Sigmoid colon (tissue), 7 donors: Measurements from ENCODE around the gene RASIP1. TPM values are rescaled to one million over a fixed set of nuclear protein-coding genes. Genes with fewer than 3 reads are reported as not detected.

Source experiments
- DNase-seq: peaks from one replicate; pipeline ENCODE4 v3.0.0-alpha.2; 2019
- H3K27ac ChIP-seq, 4 donors: fragments of 200-600 bp; sonication (generic); one replicate each; pipeline ENCODE4 v1.5.1; 2016 to 2019; ENCODE audit warnings: mild to moderate bottlenecking in 1 of 4
- H3K27me3 ChIP-seq, 3 donors: fragments of 200-600 bp; sonication (generic); one replicate each; pipeline ENCODE4 v1.5.1; 2019; ENCODE audit warnings: mild to moderate bottlenecking in 1 of 3
- H3K36me3 ChIP-seq, 4 donors: fragments of 200-600 bp; sonication (generic); one replicate each; pipeline ENCODE4 v1.5.1; 2016 to 2019
- H3K4me1 ChIP-seq, 4 donors: fragments of 200-600 bp; sonication (generic); one replicate each; pipeline ENCODE4 v1.5.1; 2017 to 2019
- H3K4me3 ChIP-seq, 4 donors: fragments of 200-600 bp; sonication (generic); one replicate each; pipeline ENCODE4 v1.5.1; 2017 to 2019; ENCODE audit warnings: mild to moderate bottlenecking in 2 of 4, moderate library complexity in 1 of 4
- H3K9me3 ChIP-seq, 4 donors: fragments of 200-600 bp in 3 of 4; sonication (generic) in 3 of 4; one replicate each; pipeline versions ENCODE4 v1.5.1 to v1.6.1; 2013 to 2019
- CTCF ChIP-seq, 4 experiments: fragments of 450-650 bp in 3 of 4; fragments of 200-600 bp in 1 of 4; IDR thresholded peaks; one replicate each; pipeline ENCODE4 v1.5.1; 2016 to 2019; ENCODE audit warnings: antibody characterized with exemption in 4 of 4, mild to moderate bottlenecking in 3 of 4, moderate library complexity in 2 of 4
- EP300 ChIP-seq, 4 donors: sonication (generic); formaldehyde crosslinking; IDR thresholded peaks; one replicate each; pipeline ENCODE4 v1.6.1; 2017; ENCODE audit warnings: antibody characterized with exemption in 4 of 4
- POLR2A ChIP-seq, 2 donors: fragments of 450-650 bp; IDR thresholded peaks; one replicate each; pipeline ENCODE4 v1.6.1; 2016; ENCODE audit warnings: antibody characterized with exemption in 2 of 2, mild to moderate bottlenecking in 2 of 2, moderate library complexity in 2 of 2
- POLR2AphosphoS5 ChIP-seq, 4 donors: sonication (generic); formaldehyde crosslinking; IDR thresholded peaks; one replicate each; pipeline ENCODE4 v1.6.1; 2017; ENCODE audit warnings: antibody characterized with exemption in 4 of 4
- WGBS, 2 donors: extraction: QIAGEN DNeasy Blood & Tissue Kit; methylation state at CpG; one replicate each; pipeline ENCODE4 v1.1.7; 2013; 5-methylcytosine and 5-hydroxymethylcytosine counted together
- intact Hi-C: fragments of 100-400 bp; cut with DNase I; formaldehyde crosslinking; loops from one replicate; pipeline ENCODE4 v1.15.1; 2023
- polyA plus RNA-seq, 3 donors: library from polyadenylated mRNA; stranded (reverse); fragments of 200-250 nt; gene quantifications; one replicate each; pipeline ENCODE4 v1.2.3, GENCODE V29; 2013
- total RNA-seq, 4 donors: library from RNA; depleted of rRNA; stranded (reverse); fragments of >200 nt; gene quantifications; one replicate each; pipeline ENCODE4 v1.1.0, GENCODE V29; 2016
- donor health status: healthy with polysubstance abuse.
- donor health status: Bipolar disorder and iron deficiency.
- donor health status: healthy.

The RASIP1 gene
- total and polyA plus RNA-seq, 7 donors: 0.69 to 11.4 (median 6.0) TPM

DNA sequence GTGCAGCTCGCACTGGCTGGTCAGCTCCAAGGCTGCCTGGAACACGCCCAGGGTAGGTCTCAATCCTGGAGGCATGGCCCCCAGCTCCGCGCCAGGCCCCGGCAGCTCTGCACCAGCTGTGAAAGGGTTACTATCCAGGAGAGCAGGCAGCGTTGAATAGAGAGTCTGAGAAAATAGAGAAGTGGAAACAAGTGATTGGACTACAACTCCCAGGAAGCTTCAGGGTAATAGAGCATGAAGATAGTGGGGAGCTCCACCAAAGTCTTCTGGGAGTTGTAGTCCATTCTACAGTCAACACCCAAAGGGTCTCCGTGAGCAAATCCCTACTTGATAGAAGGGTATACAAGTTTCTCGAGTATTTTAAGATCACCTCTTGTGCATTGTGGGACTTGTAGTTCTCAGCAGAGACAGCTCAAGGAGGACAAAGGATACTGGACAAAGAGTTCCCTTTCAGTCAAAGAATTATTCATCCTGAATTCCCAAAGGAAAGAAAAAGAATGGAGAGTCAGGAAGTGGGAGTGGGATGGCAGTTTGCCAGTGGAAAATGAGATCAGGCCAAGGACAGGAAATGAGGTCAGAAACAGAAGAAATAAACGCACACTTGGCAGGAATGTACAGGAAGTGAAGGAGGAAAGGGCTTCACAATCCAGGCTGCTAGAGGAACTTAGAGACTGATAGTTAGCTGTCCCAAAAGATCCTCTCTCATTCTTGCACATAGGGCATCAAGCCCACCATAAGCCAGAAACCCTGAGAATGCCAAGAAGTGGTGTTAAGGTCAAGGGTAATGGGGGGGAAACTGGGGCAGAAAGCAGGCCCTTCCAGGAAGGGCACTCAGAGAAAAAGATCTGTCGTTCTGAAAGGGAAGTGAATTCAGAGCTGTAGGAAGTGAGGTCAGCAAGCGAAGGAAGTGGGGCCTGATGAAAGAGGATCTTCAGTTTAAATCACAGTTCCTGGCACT lies 15.3 kb downstream of the RASIP1 start:
- H3K27me3 ChIP-seq: peaks cover 0 to 12% (median 0%) of the 10 kb centered on the region in 3 donors
- TF ChIP-seq CTCF (IDR thresholded peaks at IDR 0.05): no peak
- peak in 3 of 4 donors; percentile 33 to 56 (median 56) for TF ChIP-seq POLR2AphosphoS5 (IDR thresholded peaks at IDR 0.05)
- peak in 2 of 4 donors; percentile 20 to 24 for TF ChIP-seq EP300 (IDR thresholded peaks at IDR 0.05)
- H3K36me3 ChIP-seq: no peaks in the 10 kb centered on the region
- peak; percentile 86 for DNase-seq
- peak overlapping the region; percentile 41 to 73 (median 64) for H3K27ac ChIP-seq
- peaks cover 0 to 14% (median 7%) of the 10 kb centered on the region in 4 donors for H3K4me1 ChIP-seq
- intact Hi-C loops: no loop called here
- H3K9me3 ChIP-seq: no peaks in the 10 kb centered on the region
- 49 to 60% methylated on average over 11 of the region's 11 CpGs for WGBS, 2 donors
- H3K4me3 ChIP-seq: no peak overlapping the region

DNA sequence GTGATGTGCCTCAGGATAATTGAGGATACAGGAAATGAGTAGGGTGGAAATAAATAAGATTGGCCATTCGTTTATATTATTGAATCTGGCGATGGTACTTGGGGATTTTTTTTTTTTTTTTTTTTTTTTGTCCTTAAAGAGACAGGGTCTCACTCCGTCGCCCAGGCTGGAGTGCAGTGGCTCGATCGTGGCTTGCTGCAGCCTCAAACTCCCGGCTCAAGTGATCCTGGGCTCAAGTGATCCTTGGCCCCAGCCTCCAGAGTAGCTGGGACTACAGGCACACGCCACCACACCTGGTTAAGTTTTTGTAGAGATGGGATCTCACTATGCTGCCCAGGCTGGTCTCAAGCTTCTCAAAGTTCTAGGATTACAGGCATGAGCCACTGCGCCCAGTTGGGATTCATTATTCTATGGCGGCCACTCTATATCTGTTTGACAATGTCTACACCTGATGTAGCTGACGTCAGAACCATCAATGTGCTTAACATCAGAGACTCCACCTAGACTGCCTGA lies 18.2 kb downstream of the RASIP1 start:
- intact Hi-C loops: no loop called here
- Histone ChIP-seq H3K27ac (no peak overlapping the region), H3K27me3 (no peaks in the 10 kb centered on the region), H3K4me1 (peaks cover 0 to 32% (median 12%) of the 10 kb centered on the region in 4 donors), H3K4me3 (no peak overlapping the region), H3K9me3 (no peaks in the 10 kb centered on the region), H3K36me3 (no peaks in the 10 kb centered on the region)
- no peak for DNase-seq
- WGBS, 2 donors: 77 to 87% methylated on average over 11 of the region's 11 CpGs
- TF ChIP-seq CTCF (IDR thresholded peaks at IDR 0.05) (no peak), POLR2AphosphoS5 (IDR thresholded peaks at IDR 0.05) (no peak), EP300 (IDR thresholded peaks at IDR 0.05) (no peak), POLR2A (IDR thresholded peaks at IDR 0.05) (no peak)

DNA sequence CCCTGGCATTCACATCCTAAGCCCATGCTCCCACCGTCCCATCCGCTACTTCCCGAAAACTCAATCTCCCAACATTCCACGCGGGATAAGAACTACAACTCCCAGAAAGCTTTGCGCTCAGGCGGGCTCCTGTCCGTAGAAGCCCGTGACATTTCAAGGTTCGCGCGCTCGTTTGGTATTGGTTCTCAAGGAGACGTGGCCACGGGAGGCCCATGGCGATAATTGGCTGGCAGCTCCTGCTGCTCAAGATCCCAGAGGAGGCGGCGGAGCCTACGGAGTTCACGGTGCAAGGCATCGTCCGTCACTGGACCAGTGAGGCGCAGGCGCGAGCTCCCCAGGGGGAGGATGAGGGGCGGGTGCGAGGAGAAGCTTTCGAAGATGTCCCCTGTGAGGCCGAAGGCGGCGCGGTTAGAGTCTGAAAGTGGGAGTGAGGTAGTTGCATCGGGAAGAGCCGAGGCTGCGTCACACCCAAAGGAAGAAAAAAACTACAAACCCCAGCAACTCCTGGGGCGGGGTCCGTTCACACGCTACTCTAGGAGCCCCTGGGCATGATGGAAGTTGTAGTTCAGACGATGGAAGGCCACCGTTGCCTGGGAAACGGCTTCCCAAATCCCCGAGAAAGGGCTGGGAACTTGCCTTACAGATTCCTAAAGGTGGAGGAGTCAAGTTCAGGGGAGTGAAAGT lies 19.7 kb downstream of the RASIP1 start:
- TF ChIP-seq CTCF (IDR thresholded peaks at IDR 0.05) (no peak), POLR2AphosphoS5 (IDR thresholded peaks at IDR 0.05) (peak in 3 of 4 donors; percentile 45 to 55 (median 48))
- Histone ChIP-seq H3K4me1 (peaks cover 0 to 47% (median 26%) of the 10 kb centered on the region in 4 donors), H3K9me3 (no peaks in the 10 kb centered on the region), H3K36me3 (no peaks in the 10 kb centered on the region), H3K27ac (peak overlapping the region; percentile 88 to 92 (median 90)), H3K27me3 (no peaks in the 10 kb centered on the region), H3K4me3 (peak overlapping the region; percentile 41 to 64 (median 55))
- WGBS, 2 donors: 2 to 12% methylated on average over 42 of the region's 42 CpGs
- peak; percentile 100 for DNase-seq
- intact Hi-C loops: no loop called here

DNA sequence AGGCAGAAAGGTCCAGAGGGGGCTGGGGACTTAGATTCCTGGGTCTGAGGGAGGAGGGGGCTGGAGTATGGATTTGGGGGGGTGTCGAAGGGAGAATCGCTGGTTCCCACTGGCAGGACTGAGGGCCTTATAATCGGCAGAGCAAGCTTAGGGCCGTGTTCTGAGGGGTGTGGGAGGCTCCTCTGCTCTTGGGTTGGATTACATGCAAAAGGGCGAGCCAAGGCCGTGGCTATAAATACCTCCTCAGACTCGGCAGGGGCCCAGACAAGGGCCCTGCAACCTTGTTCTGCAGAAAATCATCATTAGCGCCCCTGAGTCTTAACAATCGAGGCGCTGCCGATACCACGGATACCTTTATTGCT lies 20.2 kb downstream of the RASIP1 start:
- Histone ChIP-seq H3K9me3 (no peaks in the 10 kb centered on the region), H3K4me1 (peaks cover 0 to 52% (median 31%) of the 10 kb centered on the region in 4 donors), H3K27ac (peak overlapping the region; percentile 88 to 92 (median 90)), H3K36me3 (no peaks in the 10 kb centered on the region), H3K4me3 (peak overlapping the region in 3 of 4 donors; percentile 52 to 64 (median 58)), H3K27me3 (no peaks in the 10 kb centered on the region)
- 14 to 39% methylated on average over 12 of the region's 12 CpGs for WGBS, 2 donors
- no peak for DNase-seq
- TF ChIP-seq CTCF (IDR thresholded peaks at IDR 0.05) (no peak), EP300 (IDR thresholded peaks at IDR 0.05) (no peak), POLR2AphosphoS5 (IDR thresholded peaks at IDR 0.05) (no peak), POLR2A (IDR thresholded peaks at IDR 0.05) (no peak)
- intact Hi-C loops: no loop called here
